Neural cell (in vitro differentiated cells): Measurements from ENCODE around the gene CDH19. TPM values are rescaled to one million over a fixed set of nuclear protein-coding genes. Genes with fewer than 3 reads are reported as not detected.

Source experiments
- H2AFZ ChIP-seq: fragments of 200-600, 300-800 bp; sonication (generic), shearing (Covaris generic); 2 replicates; pipeline ENCODE4 v1.6.0; 2014; ENCODE audit warnings: low read depth, mild to moderate bottlenecking, antibody characterized with exemption, low read length, moderate library complexity
- H3F3A ChIP-seq: fragments of 200-600 bp; shearing (Covaris generic); 2 replicates; pipeline ENCODE4 v1.6.1; 2016; ENCODE audit warnings: mild to moderate bottlenecking, moderate library complexity, mixed read lengths, antibody characterized with exemption, low read length; ENCODE audit not compliant: insufficient read depth, poor library complexity, severe bottlenecking
- H3K27ac ChIP-seq: fragments of 200-600, 300-800 bp; sonication (generic), shearing (Covaris generic); 2 replicates; pipeline ENCODE4 v1.5.1; 2014; ENCODE audit warnings: mild to moderate bottlenecking, low read length, moderate library complexity
- H3K27me3 ChIP-seq: fragments of 300-800, 200-600 bp; sonication (generic), shearing (Covaris generic); 2 replicates; pipeline ENCODE4 v1.6.0; 2014; ENCODE audit warnings: mild to moderate bottlenecking, low read depth, low read length, moderate library complexity; ENCODE audit not compliant: insufficient read depth
- H3K36me3 ChIP-seq: fragments of 300-800, 200-600 bp; sonication (generic), shearing (Covaris generic); 2 replicates; pipeline ENCODE4 v1.5.1; 2014; ENCODE audit warnings: mild to moderate bottlenecking, antibody characterized with exemption, low read length, moderate library complexity; ENCODE audit not compliant: insufficient read depth
- H3K4me2 ChIP-seq: fragments of 300-800, 200-600 bp; sonication (generic), shearing (Covaris generic); 2 replicates; pipeline ENCODE4 v1.6.0; 2014; ENCODE audit warnings: mild to moderate bottlenecking, low read length
- H3K4me3 ChIP-seq: fragments of 300-800, 200-600 bp; sonication (generic), shearing (Covaris generic); 2 replicates; pipeline ENCODE4 v1.5.1; 2014; ENCODE audit warnings: mild to moderate bottlenecking, low read length, moderate library complexity
- H3K79me2 ChIP-seq: fragments of 200-600 bp; shearing (Covaris generic); replicated peaks from 2 replicates; pipeline ENCODE4 v1.6.0; 2014; ENCODE audit warnings: mild to moderate bottlenecking, low read length, moderate library complexity; ENCODE audit not compliant: insufficient read depth
- H3K9ac ChIP-seq: fragments of 300-800, 200-600 bp; sonication (generic), shearing (Covaris generic); 2 replicates; pipeline ENCODE4 v1.6.1; 2016; ENCODE audit warnings: mild to moderate bottlenecking, low read length, mixed read lengths
- H3K9me2 ChIP-seq: fragments of 200-600 bp; shearing (Covaris generic); 2 replicates; pipeline ENCODE4 v1.6.1; 2016; ENCODE audit warnings: mild to moderate bottlenecking, low read length, mixed read lengths; ENCODE audit not compliant: insufficient read depth
- H3K9me3 ChIP-seq: fragments of 200-600, 300-800 bp; sonication (generic), shearing (Covaris generic); 2 replicates; pipeline ENCODE4 v1.6.1; 2016; ENCODE audit warnings: mild to moderate bottlenecking, mixed run types, low read length, moderate library complexity, mixed read lengths
- H4K20me1 ChIP-seq: fragments of 200-600 bp; shearing (Covaris generic); 2 replicates; pipeline ENCODE4 v1.6.1; 2016; ENCODE audit warnings: mild to moderate bottlenecking, mixed run types; ENCODE audit not compliant: insufficient read depth
- CTCF ChIP-seq: fragments of 450-650 bp; IDR thresholded peaks from 2 replicates; pipeline ENCODE4 v1.5.1; 2014; ENCODE audit warnings: antibody characterized with exemption, mild to moderate bottlenecking, moderate library complexity; ENCODE audit not compliant: poor library complexity, severe bottlenecking
- EP300 ChIP-seq: fragments of 450-650 bp; conservative IDR thresholded peaks from 2 replicates; pipeline ENCODE4 v1.6.1; 2014; ENCODE audit warnings: antibody characterized with exemption, mild to moderate bottlenecking, moderate library complexity; ENCODE audit not compliant: poor library complexity, severe bottlenecking
- EZH2 ChIP-seq: fragments of 200-600, 300-800 bp; shearing (Covaris generic), sonication (generic); IDR thresholded peaks from 2 replicates; pipeline ENCODE4 v1.6.1; 2014; ENCODE audit warnings: antibody characterized with exemption, low read length, borderline replicate concordance, mild to moderate bottlenecking; ENCODE audit not compliant: insufficient read depth, poor library complexity, severe bottlenecking
- MXI1 ChIP-seq: fragments of 450-650 bp; conservative IDR thresholded peaks from 2 replicates; pipeline ENCODE4 v1.6.1; 2014; ENCODE audit warnings: antibody characterized with exemption, mild to moderate bottlenecking; ENCODE audit not compliant: poor library complexity, severe bottlenecking
- POLR2AphosphoS5 ChIP-seq: IDR thresholded peaks from 2 replicates; pipeline ENCODE4 v1.6.1; 2012
- RAD21 ChIP-seq: fragments of 450-650 bp; conservative IDR thresholded peaks from 2 replicates; pipeline ENCODE4 v1.6.1; 2014; ENCODE audit warnings: antibody characterized with exemption, mild to moderate bottlenecking, moderate library complexity
- REST ChIP-seq: IDR thresholded peaks from 2 replicates; pipeline ENCODE4 v1.6.1; 2012; ENCODE audit warnings: borderline replicate concordance
- SMC3 ChIP-seq: fragments of 450-650 bp; conservative IDR thresholded peaks from 2 replicates; pipeline ENCODE4 v1.6.1; 2014; ENCODE audit warnings: antibody characterized with exemption, mild to moderate bottlenecking, moderate library complexity; ENCODE audit not compliant: poor library complexity
- TAF1 ChIP-seq: IDR thresholded peaks from 2 replicates; pipeline ENCODE4 v1.6.1; 2012; ENCODE audit warnings: low read depth
- polyA plus RNA-seq: library from polyadenylated mRNA; depleted of rRNA; stranded (reverse); fragments of >200 nt; gene quantifications from 2 replicates; pipeline ENCODE4 v1.2.3, GENCODE V29; 2014

CDH19 gene
- polyA plus RNA-seq, 1 donor from 2014 or later: 0.11 TPM

- Histone ChIP-seq H3K27me3 (no peaks in the 10 kb centered on the region), H2AFZ (no peak overlapping the region), H3F3A (no peaks in the 10 kb centered on the region), H3K36me3 (no peaks in the 10 kb centered on the region), H4K20me1 (no peaks in the 10 kb centered on the region), H3K9me2 (no peaks in the 10 kb centered on the region), H3K9ac (no peak overlapping the region), H3K27ac (no peak overlapping the region), H3K4me2 (no peak overlapping the region), H3K79me2 (no peaks in the 10 kb centered on the region), H3K9me3 (no peaks in the 10 kb centered on the region), H3K4me3 (no peak overlapping the region)
- TF ChIP-seq POLR2AphosphoS5: no peak
- no peak for TF ChIP-seq REST
- TF ChIP-seq EP300: no peak
- no peak for TF ChIP-seq RAD21
- no peak for TF ChIP-seq CTCF
- TF ChIP-seq MXI1: no peak
- no peak for TF ChIP-seq SMC3
- no peak for TF ChIP-seq EZH2
- TF ChIP-seq TAF1: no peak
Observed at GRCh38 chr18:66461344-66461743, 142.5 kb downstream of the CDH19 start.

GRCh38 chr18:66457245-66457644, 146.6 kb downstream of the CDH19 start:
- Histone ChIP-seq H3K36me3 (no peaks in the 10 kb centered on the region), H3K4me3 (no peak overlapping the region), H3F3A (no peaks in the 10 kb centered on the region), H3K9me2 (no peaks in the 10 kb centered on the region), H2AFZ (no peak overlapping the region), H4K20me1 (no peaks in the 10 kb centered on the region), H3K27me3 (no peaks in the 10 kb centered on the region), H3K79me2 (no peaks in the 10 kb centered on the region), H3K9ac (no peak overlapping the region), H3K27ac (no peak overlapping the region), H3K9me3 (no peaks in the 10 kb centered on the region), H3K4me2 (no peak overlapping the region)
- no peak for TF ChIP-seq TAF1
- TF ChIP-seq MXI1: no peak
- no peak for TF ChIP-seq CTCF
- no peak for TF ChIP-seq POLR2AphosphoS5
- TF ChIP-seq EP300: no peak
- no peak for TF ChIP-seq EZH2
- TF ChIP-seq RAD21: no peak
- TF ChIP-seq REST: no peak
- TF ChIP-seq SMC3: no peak
